Caco-2 (cell line): ENCODE data around the gene LCN2. TPM values are rescaled to one million over a fixed set of nuclear protein-coding genes. Genes with fewer than 3 reads are reported as not detected.
A peak's percentile ranks its signal among the peaks of the same experiment; 100 is the strongest.

Experiments
- Bru-seq: library from RNA; stranded (reverse); fragments of 400-500 nt; gene quantifications from one replicate; lab custom pipeline; 2021; lab: Mats Ljungman, UMichigan
- BruChase-seq, 2 experiments: library from RNA; stranded (reverse); fragments of 400-500 nt; gene quantifications; one replicate each; lab custom pipeline; 2021; lab: Mats Ljungman, UMichigan
- BruUV-seq: library from RNA; stranded (reverse); fragments of 400-500 nt; replicated peaks from 2 replicates; lab custom pipeline; 2021; lab: Mats Ljungman, UMichigan
- CTCF ChIA-PET: fragments of 300-600 bp; sonication (Branson Sonifier 250); formaldehyde crosslinking; loops from one replicate; lab custom pipeline; 2022; ENCODE audit warnings: antibody characterized with exemption; lab: Charles Lee
- POLR2A ChIA-PET: fragments of 300-600 bp; sonication (Branson Sonifier 250); formaldehyde crosslinking; loops from one replicate; lab custom pipeline; 2022; ENCODE audit warnings: antibody characterized with exemption; lab: Charles Lee
- DNase-seq, 2 experiments: peaks; one replicate each; pipeline versions ENCODE4 v3.0.0 to v3.0.0-alpha.2; 2020 to 2022
- H3K27me3 ChIP-seq: replicated peaks from 2 replicates; pipeline ENCODE4 v1.6.0; 2011; ENCODE audit warnings: low read length; ENCODE audit not compliant: control insufficient read depth, insufficient read depth
- H3K36me3 ChIP-seq: 2 replicates; pipeline ENCODE4 v1.5.1; 2011; ENCODE audit warnings: low read length; ENCODE audit not compliant: control insufficient read depth, insufficient read depth
- H3K4me1 ChIP-seq: fragments of 250-450 bp; sonication (Bioruptor Pico); 2 replicates; pipeline ENCODE4 v1.5.1; 2020; ENCODE audit warnings: mild to moderate bottlenecking
- H3K4me3 ChIP-seq: 2 replicates; pipeline ENCODE4 v1.5.1; 2011; ENCODE audit warnings: low read depth, mild to moderate bottlenecking, control low read depth, low read length
- H3K9me3 ChIP-seq: fragments of 250-450 bp; sonication (Bioruptor Pico); 2 replicates; pipeline ENCODE4 v1.5.1; 2020; ENCODE audit warnings: mild to moderate bottlenecking, moderate library complexity
- H3K27ac Mint-ChIP-seq: one replicate; pipeline ENCODE4 v1.8.0; 2022; ENCODE audit warnings: mixed read lengths; ENCODE audit not compliant: unreplicated experiment
- H3K27me3 Mint-ChIP-seq: one replicate; pipeline ENCODE4 v1.8.0; 2022; ENCODE audit warnings: mixed read lengths; ENCODE audit not compliant: insufficient read depth, unreplicated experiment
- H3K36me3 Mint-ChIP-seq: one replicate; pipeline ENCODE4 v1.8.0; 2022; ENCODE audit warnings: mild to moderate bottlenecking, mixed read lengths; ENCODE audit not compliant: insufficient read depth, unreplicated experiment
- H3K4me1 Mint-ChIP-seq: one replicate; pipeline ENCODE4 v1.8.0; 2022; ENCODE audit warnings: low read depth, mixed read lengths; ENCODE audit not compliant: unreplicated experiment
- H3K4me3 Mint-ChIP-seq: one replicate; pipeline ENCODE4 v1.8.0; 2022; ENCODE audit warnings: mild to moderate bottlenecking, moderate library complexity, mixed read lengths; ENCODE audit not compliant: unreplicated experiment
- H3K9me3 Mint-ChIP-seq: one replicate; pipeline ENCODE4 v1.8.0; 2022; ENCODE audit warnings: mixed read lengths; ENCODE audit not compliant: unreplicated experiment
- intact Hi-C: fragments of 100-400 bp; cut with micrococcal nuclease; formaldehyde crosslinking; loops from one replicate; pipeline ENCODE4 v1.10.0; 2022; ENCODE audit not compliant: unreplicated experiment
- long read RNA-seq: library from polyadenylated mRNA; stranded (forward); transcript quantifications from one replicate; pipeline ENCODE4 v2.0.0, GENCODE V29; 2022
- total RNA-seq: library from RNA; stranded (reverse); gene quantifications from 2 replicates; pipeline ENCODE4 v1.2.3, GENCODE V29; 2022
- TF ChIP-seq, protein P1 (sequence below), 2 experiments: fragments of 200-600 bp in 1 of 2; IDR thresholded peaks; 1 replicate in 1 of 2; 2 replicates in 1 of 2; pipeline versions ENCODE4 v1.5.1 to v1.8.0; 2011 to 2022; ENCODE audit warnings: antibody characterized with exemption in 1 of 2, control low read depth in 1 of 2, inconsistent platforms in 1 of 2, low read depth in 1 of 2, low read length in 1 of 2, mild to moderate bottlenecking in 1 of 2, moderate library complexity in 1 of 2; ENCODE audit not compliant: insufficient read depth in 1 of 2, severe bottlenecking in 1 of 2, unreplicated experiment in 1 of 2

Gene LCN2
- total RNA-seq (not detected in 2 replicates), Bru-seq, nascent RNA (not detected), BruChase-seq, experiment 1, labeled RNA remaining after a 2-hour chase (percentile 13 among the genes with signal in this experiment), BruChase-seq, experiment 2, labeled RNA remaining after a 6-hour chase (not detected)
- long read RNA-seq, result 0 reads

DNA sequence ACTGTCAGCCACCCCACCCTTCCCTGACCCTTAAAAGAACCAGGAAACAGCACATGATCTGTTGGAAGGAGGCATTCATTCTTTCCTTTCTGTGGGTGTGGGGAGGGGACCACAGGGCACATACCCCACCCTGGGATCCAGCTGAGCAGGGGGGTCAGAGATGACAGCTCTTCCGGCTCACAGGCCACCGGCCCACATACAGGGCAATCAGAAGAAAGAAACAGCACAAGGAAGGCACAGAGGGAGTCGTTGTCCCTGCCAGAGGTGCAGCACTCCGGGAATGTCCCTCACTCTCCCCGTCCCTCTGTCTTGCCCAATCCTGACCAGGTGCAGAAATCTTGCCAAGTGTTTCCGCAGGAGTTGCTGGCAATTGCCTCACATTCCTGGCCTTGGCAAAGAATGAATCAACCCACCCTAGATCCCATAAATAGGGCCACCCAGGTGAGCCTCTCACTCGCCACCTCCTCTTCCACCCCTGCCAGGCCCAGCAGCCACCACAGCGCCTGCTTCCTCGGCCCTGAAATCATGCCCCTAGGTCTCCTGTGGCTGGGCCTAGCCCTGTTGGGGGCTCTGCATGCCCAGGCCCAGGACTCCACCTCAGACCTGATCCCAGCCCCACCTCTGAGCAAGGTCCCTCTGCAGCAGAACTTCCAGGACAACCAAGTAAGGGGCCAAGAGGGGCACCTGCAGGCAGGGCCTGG, at the start of gene LCN2:
Gene LCN2 (plus strand): TSS at position 453 of the 701 bp plus-strand sequence. CDS start 73 bp downstream, at position 526.
- H3K4me1 ChIP-seq, result peaks cover 15% of the 10 kb centered on the region; the same call in 1 of the 2 replicates
- peak in 1 of 2 experiments; percentile 28 for DNase-seq
- TF ChIP-seq, protein P1, sequence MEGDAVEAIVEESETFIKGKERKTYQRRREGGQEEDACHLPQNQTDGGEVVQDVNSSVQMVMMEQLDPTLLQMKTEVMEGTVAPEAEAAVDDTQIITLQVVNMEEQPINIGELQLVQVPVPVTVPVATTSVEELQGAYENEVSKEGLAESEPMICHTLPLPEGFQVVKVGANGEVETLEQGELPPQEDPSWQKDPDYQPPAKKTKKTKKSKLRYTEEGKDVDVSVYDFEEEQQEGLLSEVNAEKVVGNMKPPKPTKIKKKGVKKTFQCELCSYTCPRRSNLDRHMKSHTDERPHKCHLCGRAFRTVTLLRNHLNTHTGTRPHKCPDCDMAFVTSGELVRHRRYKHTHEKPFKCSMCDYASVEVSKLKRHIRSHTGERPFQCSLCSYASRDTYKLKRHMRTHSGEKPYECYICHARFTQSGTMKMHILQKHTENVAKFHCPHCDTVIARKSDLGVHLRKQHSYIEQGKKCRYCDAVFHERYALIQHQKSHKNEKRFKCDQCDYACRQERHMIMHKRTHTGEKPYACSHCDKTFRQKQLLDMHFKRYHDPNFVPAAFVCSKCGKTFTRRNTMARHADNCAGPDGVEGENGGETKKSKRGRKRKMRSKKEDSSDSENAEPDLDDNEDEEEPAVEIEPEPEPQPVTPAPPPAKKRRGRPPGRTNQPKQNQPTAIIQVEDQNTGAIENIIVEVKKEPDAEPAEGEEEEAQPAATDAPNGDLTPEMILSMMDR (IDR thresholded peaks at IDR 0.05; ENCODE audit: insufficient read depth in 1 of 2, low read depth in 1 of 2, low read length in 1 of 2, severe bottlenecking in 1 of 2, unreplicated experiment in 1 of 2), result no peak
- no peak within 1 kb of the TSS for H3K27ac Mint-ChIP-seq
- H3K36me3 ChIP-seq, result no peaks in the 10 kb centered on the region
- BruUV-seq, result no TSS peak
- H3K27me3 ChIP-seq, result no peaks in the 10 kb centered on the region
- H3K27me3 Mint-ChIP-seq, result no peaks in the 10 kb centered on the region
- H3K9me3 ChIP-seq, result no peaks in the 10 kb centered on the region
- ChIA-PET CTCF (no interaction called here), POLR2A (no interaction called here)
- no peaks in the 10 kb centered on the region for H3K9me3 Mint-ChIP-seq
- intact Hi-C loops, result no loop called here
- H3K4me3 ChIP-seq, result no peak within 1 kb of the TSS
- no peak within 1 kb of the TSS for H3K4me3 Mint-ChIP-seq
- no peaks in the 10 kb centered on the region for H3K36me3 Mint-ChIP-seq
- no peaks in the 10 kb centered on the region for H3K4me1 Mint-ChIP-seq

DNA sequence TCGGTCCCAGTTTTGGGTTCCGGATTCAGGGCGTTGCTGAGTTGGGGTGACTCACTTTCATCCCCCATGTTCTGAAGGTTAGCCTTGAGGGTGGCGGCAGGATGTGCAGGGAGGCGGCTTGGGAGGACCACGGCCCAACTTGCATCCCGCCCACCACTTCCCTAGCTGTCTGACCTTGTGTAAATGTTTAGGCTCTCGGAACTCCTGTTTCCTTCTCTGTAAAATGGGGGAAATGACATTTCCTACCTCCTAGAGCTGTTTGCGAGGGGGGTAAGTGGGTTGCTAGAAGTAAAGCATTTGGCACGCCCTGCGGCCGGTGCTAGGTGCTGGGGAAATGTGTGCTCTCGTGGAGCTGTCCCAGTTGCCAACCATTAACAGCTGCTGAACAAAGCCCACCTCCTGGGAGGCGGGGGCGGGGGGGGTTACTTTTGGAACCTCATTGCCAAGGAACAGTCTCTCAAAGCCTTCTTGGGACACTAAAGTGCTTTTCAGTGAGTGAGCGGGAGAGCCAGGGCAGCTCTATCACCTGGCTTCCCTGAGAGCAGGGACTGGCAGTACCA, 49.2 kb upstream of the LCN2 start:
- Histone ChIP-seq H3K9me3 (no peaks in the 10 kb centered on the region), H3K27me3 (no peaks in the 10 kb centered on the region), H3K4me3 (peak overlapping the region; percentile 67), H3K4me1 (peaks cover 38% of the 10 kb centered on the region), H3K36me3 (peaks cover 5% of the 10 kb centered on the region; the same call in 1 of the 2 replicates)
- POLR2A ChIA-PET, result interaction anchor here (0.8 to 1.1 kb wide), 2 partner anchors 15 to 119 kb away, joined by 3 to 5 read pairs; no protein-coding TSS in a partner anchor
- Mint-ChIP-seq H3K27me3 (no peaks in the 10 kb centered on the region), H3K4me1 (peaks cover 13% of the 10 kb centered on the region), H3K9me3 (no peaks in the 10 kb centered on the region), H3K36me3 (peaks cover 68% of the 10 kb centered on the region), H3K27ac (peak overlapping the region; percentile 100), H3K4me3 (peak overlapping the region; percentile 99)
- no TSS peak for BruUV-seq
- CTCF ChIA-PET, result interaction anchor here (1.0 kb wide), 1 partner anchor 18 kb away, joined by 4 read pairs; no protein-coding TSS in a partner anchor
- DNase-seq, result no peak
- TF ChIP-seq, protein P1 (IDR thresholded peaks at IDR 0.05; ENCODE audit: insufficient read depth in 1 of 2, low read depth in 1 of 2, low read length in 1 of 2, severe bottlenecking in 1 of 2, unreplicated experiment in 1 of 2), result no peak
- intact Hi-C loops, result no loop called here

DNA sequence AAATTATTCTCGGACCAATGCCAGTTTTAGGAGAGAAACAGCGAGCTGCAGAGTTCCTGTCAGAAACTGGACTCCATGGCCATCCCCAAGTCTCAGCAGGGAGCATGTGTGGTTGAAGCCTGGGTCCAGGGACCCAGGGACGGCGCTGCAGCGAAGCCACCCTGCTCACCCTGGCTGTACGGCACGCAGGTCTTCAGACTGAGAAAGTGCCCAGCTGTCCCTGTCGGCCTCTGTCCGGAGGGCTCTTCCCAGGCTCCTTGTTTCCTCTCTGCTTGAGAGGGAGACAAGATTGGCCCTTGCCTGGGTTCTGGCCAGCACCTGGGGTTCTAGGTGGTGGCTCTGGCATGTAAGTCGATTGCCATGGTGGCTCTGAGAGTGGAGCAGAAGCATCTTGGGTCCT, 48.7 kb upstream of the LCN2 start:
- no peaks in the 10 kb centered on the region for H3K27me3 ChIP-seq
- BruUV-seq, result no TSS peak
- no peaks in the 10 kb centered on the region for H3K9me3 ChIP-seq
- Mint-ChIP-seq H3K4me1 (peaks cover 13% of the 10 kb centered on the region), H3K36me3 (peaks cover 74% of the 10 kb centered on the region), H3K27me3 (no peaks in the 10 kb centered on the region), H3K27ac (peak overlapping the region; percentile 42), H3K4me3 (peak overlapping the region; percentile 99), H3K9me3 (no peaks in the 10 kb centered on the region)
- POLR2A ChIA-PET, result interaction anchor here (1.1 kb wide), 1 partner anchor 14 kb away, joined by 5 read pairs; no protein-coding TSS in a partner anchor
- CTCF ChIA-PET, result interaction anchor here (1.0 kb wide), 1 partner anchor 17 kb away, joined by 4 read pairs; no protein-coding TSS in a partner anchor
- TF ChIP-seq, protein P1 (IDR thresholded peaks at IDR 0.05; ENCODE audit: insufficient read depth in 1 of 2, low read depth in 1 of 2, low read length in 1 of 2, severe bottlenecking in 1 of 2, unreplicated experiment in 1 of 2), result no peak
- DNase-seq, result no peak
- peaks cover 38% of the 10 kb centered on the region for H3K4me1 ChIP-seq
- no peak overlapping the region for H3K4me3 ChIP-seq
- H3K36me3 ChIP-seq, result peaks cover 7% of the 10 kb centered on the region; the same call in 1 of the 2 replicates
- intact Hi-C loops, result no loop called here
